SU-DHL-6 (cell line): ENCODE data around the gene MYO1D.

Source experiments
- H2AFZ ChIP-seq: fragments of 200-600 bp; sonication (generic); 2 replicates; pipeline ENCODE4 v1.6.1; 2014; ENCODE audit warnings: low read depth, mild to moderate bottlenecking, moderate library complexity, mixed read lengths, antibody characterized with exemption, low read length; ENCODE audit not compliant: severe bottlenecking
- H3F3A ChIP-seq: fragments of 200-600 bp; shearing (Covaris generic); 2 replicates; pipeline ENCODE4 v1.6.0; 2016; ENCODE audit warnings: antibody characterized with exemption, mild to moderate bottlenecking; ENCODE audit not compliant: insufficient read depth
- H3K27ac ChIP-seq: fragments of 200-600 bp; sonication (generic); 2 replicates; pipeline ENCODE4 v1.5.1; 2016; ENCODE audit warnings: low read depth, mild to moderate bottlenecking, low read length, moderate library complexity, mixed read lengths
- H3K27me3 ChIP-seq: fragments of 200-600 bp; sonication (generic), shearing (Covaris generic); 2 replicates; pipeline ENCODE4 v1.6.0; 2014; ENCODE audit warnings: mild to moderate bottlenecking, low read length
- H3K36me3 ChIP-seq: fragments of 200-600 bp; sonication (generic); 2 replicates; pipeline ENCODE4 v1.6.1; 2014; ENCODE audit warnings: mild to moderate bottlenecking, low read length, mixed read lengths
- H3K4me2 ChIP-seq: fragments of 300-600, 200-600 bp; shearing (Covaris generic), sonication (generic); 2 replicates; pipeline ENCODE4 v1.6.0; 2014; ENCODE audit warnings: low read length, low read depth, mild to moderate bottlenecking; ENCODE audit not compliant: poor library complexity, severe bottlenecking
- H3K4me3 ChIP-seq: fragments of 200-600 bp; sonication (generic); 2 replicates; pipeline ENCODE4 v1.5.1; 2014; ENCODE audit warnings: antibody characterized with exemption, low read length, mild to moderate bottlenecking, mixed read lengths; ENCODE audit not compliant: insufficient read depth, poor library complexity, severe bottlenecking
- H3K79me2 ChIP-seq: fragments of 200-600 bp; sonication (generic); 2 replicates; pipeline ENCODE4 v1.6.1; 2014; ENCODE audit warnings: mild to moderate bottlenecking, low read length, moderate library complexity; ENCODE audit not compliant: insufficient read depth
- H3K9ac ChIP-seq: fragments of 200-600 bp; sonication (generic); 2 replicates; pipeline ENCODE4 v1.7.0; 2014; ENCODE audit warnings: mild to moderate bottlenecking, low read length
- H3K9me2 ChIP-seq: fragments of 200-600 bp; sonication (generic); replicated peaks from 2 replicates; pipeline ENCODE4 v1.6.1; 2014; ENCODE audit warnings: low read length; ENCODE audit not compliant: insufficient read depth
- H3K9me3 ChIP-seq: fragments of 200-600 bp; sonication (generic); 2 replicates; pipeline ENCODE4 v1.6.1; 2014; ENCODE audit warnings: low read length, mixed read lengths; ENCODE audit not compliant: insufficient read depth
- H4K20me1 ChIP-seq: fragments of 200-600 bp; sonication (generic); 2 replicates; pipeline ENCODE4 v1.6.1; 2014; ENCODE audit warnings: low read depth, mild to moderate bottlenecking, antibody characterized with exemption, low read length, moderate library complexity, mixed read lengths
- CTCF ChIP-seq: fragments of 200-600 bp; sonication (generic); IDR thresholded peaks from one replicate; pipeline ENCODE4 v1.5.1; 2017; ENCODE audit warnings: antibody characterized with exemption, mild to moderate bottlenecking, low read length, moderate library complexity; ENCODE audit not compliant: insufficient read depth, poor library complexity, severe bottlenecking
- EZH2phosphoT487 ChIP-seq: fragments of 200-600 bp; sonication (generic), shearing (Covaris generic); conservative IDR thresholded peaks from 2 replicates; pipeline ENCODE4 v1.6.1; 2018; ENCODE audit warnings: mild to moderate bottlenecking, antibody characterized with exemption, low read length, moderate library complexity, mixed read lengths

The MYO1D gene

GRCh38 chr17:32461498-32461852 lies 415.4 kb downstream of the MYO1D start:
- H3K9ac ChIP-seq = no peak overlapping the region
- H3F3A ChIP-seq = peaks cover 6% of the 10 kb centered on the region
- H3K27ac ChIP-seq = no peak overlapping the region
- H4K20me1 ChIP-seq = peaks cover 3% of the 10 kb centered on the region; the same call in 1 of the 2 replicates
- H3K4me2 ChIP-seq = no peak overlapping the region
- peaks cover 16% of the 10 kb centered on the region; the same call in 1 of the 2 replicates for H3K79me2 ChIP-seq
- H3K36me3 ChIP-seq = peaks cover 21% of the 10 kb centered on the region
- no peak for TF ChIP-seq EZH2phosphoT487
- TF ChIP-seq CTCF = no peak
- no peak overlapping the region for H3K4me3 ChIP-seq
- H3K9me2 ChIP-seq = no peaks in the 10 kb centered on the region
- H3K9me3 ChIP-seq = no peaks in the 10 kb centered on the region
- no peak overlapping the region for H2AFZ ChIP-seq
- H3K27me3 ChIP-seq = no peaks in the 10 kb centered on the region

GRCh38 chr17:32460054-32460453 lies 416.9 kb downstream of the MYO1D start:
- Histone ChIP-seq H3K9ac (no peak overlapping the region), H3K4me3 (no peak overlapping the region), H3K79me2 (peaks cover 16% of the 10 kb centered on the region; the same call in 1 of the 2 replicates), H4K20me1 (peaks cover 3% of the 10 kb centered on the region; the same call in 1 of the 2 replicates), H3K27ac (no peak overlapping the region), H2AFZ (no peak overlapping the region), H3K36me3 (peaks cover 28% of the 10 kb centered on the region), H3K27me3 (no peaks in the 10 kb centered on the region), H3K9me2 (no peaks in the 10 kb centered on the region), H3K9me3 (no peaks in the 10 kb centered on the region), H3F3A (peaks cover 6% of the 10 kb centered on the region), H3K4me2 (no peak overlapping the region)
- no peak for TF ChIP-seq CTCF
- TF ChIP-seq EZH2phosphoT487 = no peak

GRCh38 chr17:32458371-32458770 lies 418.6 kb downstream of the MYO1D start:
- Histone ChIP-seq H3F3A (peaks cover 6% of the 10 kb centered on the region), H3K79me2 (peaks cover 25% of the 10 kb centered on the region), H3K4me3 (no peak overlapping the region), H3K36me3 (peaks cover 22% of the 10 kb centered on the region), H2AFZ (no peak overlapping the region), H3K9me2 (no peaks in the 10 kb centered on the region), H3K27me3 (no peaks in the 10 kb centered on the region), H3K4me2 (no peak overlapping the region), H3K27ac (no peak overlapping the region), H3K9ac (no peak overlapping the region), H3K9me3 (no peaks in the 10 kb centered on the region), H4K20me1 (peaks cover 3% of the 10 kb centered on the region; the same call in 1 of the 2 replicates)
- no peak for TF ChIP-seq EZH2phosphoT487
- TF ChIP-seq CTCF = no peak
